Inflammatory macrophage treated with lipopolysaccharide for 4 hours (primary cell): ENCODE results near the gene FRMD4A.

Experiments
- DNase-seq: peaks from one replicate; pipeline ENCODE4 v3.0.0-alpha.2; 2020

FRMD4A gene

GRCh38 chr10:14004536-14004935 is 326.2 kb downstream of the FRMD4A start:
- DNase-seq, result no peak

DNA sequence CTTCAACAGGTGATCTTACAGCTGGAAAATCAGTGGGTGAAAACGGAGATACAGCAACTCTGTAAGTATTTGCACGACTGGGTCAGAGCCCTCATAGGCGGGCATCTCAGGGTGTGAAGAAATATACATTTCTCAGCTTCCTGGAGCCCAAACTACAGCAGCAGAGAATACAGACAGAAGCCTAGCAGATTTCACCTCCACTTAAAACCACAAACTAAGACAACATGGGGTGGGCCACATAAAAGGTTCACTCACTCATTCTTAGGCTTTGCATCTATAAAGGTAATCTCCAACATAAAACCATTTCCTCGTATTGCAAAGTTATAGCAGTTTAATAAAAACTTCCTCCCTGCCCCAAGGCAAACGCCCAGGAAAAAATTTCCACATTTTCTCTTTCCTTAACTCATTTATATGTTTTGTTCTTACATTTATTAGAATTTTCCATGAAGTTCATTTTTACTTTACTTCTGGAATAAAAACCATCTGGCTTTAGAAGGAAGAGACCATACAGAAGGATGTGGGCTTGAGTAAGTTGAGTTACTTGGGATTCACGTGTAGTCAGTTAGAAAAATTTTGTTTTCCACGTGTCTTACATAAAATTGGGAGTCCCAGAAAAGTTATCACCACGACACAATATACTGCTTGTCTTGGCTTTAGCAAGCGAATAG is 327.1 kb downstream of the FRMD4A start:
- DNase-seq, result no peak

DNA sequence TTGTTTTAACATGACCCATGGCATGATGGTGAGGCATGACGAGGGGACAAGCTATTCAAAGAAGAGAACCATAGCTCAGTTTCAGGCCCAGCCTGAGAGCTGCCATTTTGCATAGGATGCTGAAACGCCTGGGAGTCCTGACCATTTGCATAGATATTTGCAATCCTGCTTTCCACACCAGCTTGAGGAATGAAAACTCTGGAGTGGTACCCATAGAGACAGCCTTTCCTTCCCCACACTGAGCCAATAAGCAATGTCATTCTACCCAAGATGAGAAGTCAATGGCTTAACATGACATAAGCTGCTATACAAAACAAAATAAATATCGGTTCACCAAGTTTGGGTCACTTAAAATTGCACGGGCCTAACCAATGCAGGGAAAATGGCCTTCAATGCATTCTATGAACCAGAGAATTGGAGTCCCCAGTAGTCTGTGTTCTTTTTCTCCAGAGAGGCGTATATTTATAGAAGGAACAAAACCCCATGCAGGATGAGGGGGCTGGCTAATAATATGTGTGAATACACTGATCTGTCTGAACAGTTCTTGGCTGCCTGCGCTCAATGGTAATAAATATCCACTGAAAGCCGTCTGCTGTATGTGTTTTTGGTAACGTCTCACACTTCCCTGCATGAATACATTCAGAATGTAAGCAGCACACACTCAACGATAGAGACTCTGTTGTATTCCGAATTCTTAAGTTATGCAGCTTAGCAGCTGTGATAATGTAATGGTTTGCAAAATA is 329.3 kb downstream of the FRMD4A start:
- DNase-seq, result no peak

- DNase-seq, result no peak
Observed at GRCh38 chr10:13998163-13998835, 332.4 kb downstream of the FRMD4A start.

- no peak for DNase-seq
Observed at GRCh38 chr10:13997650-13998049, 333.1 kb downstream of the FRMD4A start.

- no peak for DNase-seq
Observed at GRCh38 chr10:13994932-13995331, 335.8 kb downstream of the FRMD4A start.

DNA sequence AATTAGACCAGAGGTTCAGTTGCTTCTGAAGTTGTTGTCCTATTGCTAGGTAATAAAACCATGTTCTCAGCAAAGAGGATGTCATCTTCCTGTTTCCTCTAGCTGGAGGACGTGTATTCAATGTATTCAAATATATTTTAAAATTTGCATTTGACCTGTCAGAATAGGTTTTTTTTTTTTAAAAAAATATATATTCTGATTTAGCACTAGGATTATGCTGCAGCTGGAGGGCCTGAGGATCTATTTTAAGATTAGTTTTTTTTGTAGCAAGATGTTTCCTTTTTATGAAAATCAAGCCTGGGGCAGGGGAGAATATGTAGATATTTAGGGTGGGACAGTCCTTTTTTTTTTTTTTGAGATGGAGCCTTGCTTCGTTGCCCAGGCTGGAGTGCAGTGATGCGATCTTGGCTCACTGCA is 337.0 kb downstream of the FRMD4A start:
- DNase-seq, result no peak

DNA sequence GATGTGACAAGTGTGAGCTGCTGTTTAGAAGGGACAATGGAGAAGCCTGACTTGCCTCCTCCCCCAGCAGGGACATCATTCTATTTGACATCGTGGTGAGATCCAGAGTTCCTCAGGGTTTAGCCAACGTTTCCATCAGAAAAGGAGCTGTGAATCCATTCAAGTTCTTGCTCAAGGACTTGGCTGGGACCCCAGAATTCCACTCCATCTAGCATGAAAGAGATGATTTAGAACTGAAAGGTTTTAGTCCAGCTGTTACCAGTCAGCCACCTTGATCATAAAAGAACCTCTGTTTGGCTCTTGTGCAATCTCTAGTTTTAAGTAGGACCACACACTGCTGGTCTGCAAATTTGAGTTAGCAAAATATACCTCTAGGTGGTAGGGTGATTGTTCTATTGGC is 337.6 kb downstream of the FRMD4A start:
- no peak for DNase-seq

DNA sequence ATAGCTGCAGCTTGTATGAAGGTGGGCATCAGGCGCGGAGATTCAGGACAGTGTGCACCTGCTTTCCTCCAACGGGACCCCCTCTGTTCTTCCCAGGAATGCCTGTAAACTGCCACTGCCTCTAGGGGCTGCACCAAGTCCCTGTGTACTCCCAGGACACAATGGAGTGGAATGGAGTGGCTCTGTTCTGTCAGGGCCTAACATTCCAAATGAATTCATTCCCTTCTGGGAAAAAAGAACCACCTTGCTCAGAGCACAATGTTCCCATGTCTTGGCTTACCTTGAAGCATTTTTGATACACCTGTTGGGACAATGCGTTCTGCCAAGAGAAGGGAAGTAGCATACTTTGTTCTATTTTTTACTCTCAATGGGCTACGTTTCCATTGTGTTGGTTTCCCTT is 339.4 kb downstream of the FRMD4A start:
- no peak for DNase-seq

GRCh38 chr10:13990946-13991345 is 339.8 kb downstream of the FRMD4A start:
- DNase-seq, result no peak

- DNase-seq, result no peak
Observed at GRCh38 chr10:13990392-13990805, 340.3 kb downstream of the FRMD4A start.

DNA sequence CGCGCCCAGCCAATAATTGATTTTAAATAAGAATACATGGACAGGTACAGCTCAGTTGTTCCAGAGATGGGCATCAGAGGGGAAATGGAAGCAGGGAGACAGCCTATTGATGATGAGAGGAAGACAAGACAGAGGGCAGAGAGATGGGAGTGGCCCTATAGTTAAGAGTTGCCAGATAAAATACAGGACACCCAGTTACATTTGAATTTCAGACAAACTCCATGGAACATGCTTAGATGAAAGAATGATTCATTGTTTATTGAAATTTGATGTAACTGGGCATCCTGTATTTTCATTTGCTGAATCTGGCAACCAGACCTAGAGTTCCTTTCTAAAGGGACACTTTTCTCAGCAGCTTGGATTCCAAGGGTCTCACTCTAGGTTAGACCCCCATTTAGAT is 341.1 kb downstream of the FRMD4A start:
- no peak for DNase-seq

DNA sequence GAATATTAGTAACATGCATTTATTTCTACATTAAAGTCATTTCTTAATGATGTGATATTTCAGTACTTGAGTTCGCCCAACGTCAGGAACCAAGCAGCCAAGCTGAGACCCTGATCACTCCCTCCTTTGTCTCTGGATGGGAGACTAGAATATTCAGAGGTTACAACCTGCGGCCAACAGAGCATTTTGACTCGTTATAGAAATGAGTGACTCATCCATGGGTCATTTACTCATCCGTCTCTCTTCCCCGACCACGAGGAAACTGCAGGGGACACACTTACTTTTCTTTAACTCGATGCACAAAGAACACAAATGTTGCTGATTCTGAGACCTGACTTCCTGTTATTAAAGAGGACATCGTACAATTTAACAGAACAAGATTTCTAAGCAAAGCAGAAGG is 343.3 kb downstream of the FRMD4A start:
- DNase-seq, result no peak

- peak; percentile 61 for DNase-seq
Observed at GRCh38 chr10:13984647-13985155, 346.0 kb downstream of the FRMD4A start.

GRCh38 chr10:13983035-13983434 is 347.7 kb downstream of the FRMD4A start:
- DNase-seq, result no peak

- DNase-seq, result no peak
Observed at GRCh38 chr10:13978533-13979115, 352.1 kb downstream of the FRMD4A start.

GRCh38 chr10:13977861-13978532 is 352.7 kb downstream of the FRMD4A start:
- no peak for DNase-seq

- DNase-seq, result no peak
Observed at GRCh38 chr10:13973742-13974141, 357.0 kb downstream of the FRMD4A start.

- no peak for DNase-seq
Observed at GRCh38 chr10:13972609-13973008, 358.1 kb downstream of the FRMD4A start.

DNA sequence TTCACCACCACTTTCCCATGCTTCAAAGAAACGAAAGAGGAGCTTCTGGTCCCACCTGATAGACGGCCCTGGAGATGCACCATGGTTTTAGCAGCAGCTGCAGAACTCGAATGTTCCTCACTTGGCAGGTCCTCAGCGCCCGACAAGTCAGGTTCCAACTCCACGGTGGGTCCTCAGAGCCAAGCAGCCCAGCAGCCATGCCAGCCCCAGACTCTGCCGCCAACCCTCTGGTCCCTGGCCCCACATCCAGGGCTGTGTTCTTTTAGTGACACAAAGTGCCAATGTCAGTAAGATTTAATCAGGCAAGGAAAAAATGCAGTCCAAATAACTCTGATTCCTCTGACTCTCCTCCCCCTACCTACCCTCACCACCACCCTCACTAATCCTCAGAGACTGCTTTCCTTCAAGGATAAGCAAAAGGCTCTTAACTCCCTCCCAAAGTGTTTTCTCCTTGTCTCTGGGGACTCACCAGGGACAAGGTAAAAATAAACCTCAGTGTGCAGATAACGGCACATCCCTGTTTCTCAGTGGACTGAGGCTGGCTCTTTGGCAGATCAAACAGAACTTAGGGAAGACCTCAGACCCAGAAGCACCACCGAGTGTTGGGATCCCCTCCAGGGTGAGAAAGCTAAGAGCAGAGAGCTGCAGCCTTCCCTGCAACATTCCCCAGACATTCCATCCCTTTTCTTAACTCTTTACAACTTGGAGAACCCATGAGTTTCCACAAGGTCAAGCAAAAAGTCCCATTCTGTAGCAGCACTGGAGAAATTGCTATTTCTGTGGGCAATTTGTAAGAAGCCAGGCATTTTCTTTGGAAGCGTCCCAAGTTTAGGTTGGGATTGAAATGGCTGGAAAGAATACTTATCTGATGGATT is 358.9 kb downstream of the FRMD4A start:
- DNase-seq, result no peak

- no peak for DNase-seq
Observed at GRCh38 chr10:13970957-13971353, 359.8 kb downstream of the FRMD4A start.
